ENCODE measurements around the gene CAMTA2.

The CAMTA2 gene

DNA sequence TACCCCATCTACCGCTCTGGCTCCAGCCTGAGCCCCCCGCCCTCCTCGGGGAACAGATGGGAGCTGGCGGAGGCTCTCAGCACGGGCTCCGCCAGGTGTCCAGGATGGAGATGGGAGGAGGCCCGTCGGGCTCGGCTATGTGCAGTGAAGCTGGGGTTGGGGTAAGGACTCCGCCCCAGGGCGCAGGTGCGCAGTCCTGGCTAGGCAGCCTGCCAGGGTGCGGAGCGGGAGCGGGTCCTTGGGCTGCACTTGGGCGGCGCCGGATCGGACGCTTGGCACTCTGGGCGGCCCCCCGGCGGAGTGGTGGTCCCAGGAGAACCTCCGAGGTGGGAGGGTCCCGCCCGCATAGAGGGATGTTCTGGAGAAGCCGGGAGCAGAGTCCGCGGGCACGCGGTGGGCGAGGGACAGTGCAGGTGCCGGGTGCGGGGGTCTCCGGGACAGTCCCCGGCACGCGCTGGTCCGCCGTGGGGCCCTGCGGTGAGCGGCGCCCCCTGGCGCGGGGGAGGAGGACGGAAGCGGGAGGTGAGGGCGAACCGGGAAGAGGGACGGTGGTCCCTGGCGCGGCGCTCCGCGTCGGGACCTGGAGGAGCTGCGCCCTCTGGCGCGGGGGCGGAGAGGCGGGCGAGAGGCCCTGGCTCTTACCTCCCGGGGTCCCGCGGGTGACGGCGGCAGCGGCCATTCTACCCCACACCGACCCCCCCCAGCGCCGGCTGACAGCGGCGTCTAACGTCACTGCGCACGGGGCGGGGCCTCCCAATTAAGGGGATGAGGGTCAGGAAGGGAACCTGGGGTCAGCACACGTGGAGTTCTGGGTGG lies at the start of gene CAMTA2:
Gene CAMTA2 (minus strand): TSS at position 725 of the 816 bp plus-strand sequence. CDS start 1,453 bp downstream, outside the sequence.
- Histone ChIP-seq H3K36me3 (ENCODE audit: control insufficient read depth, insufficient read depth, low read length) (peaks cover 6% of the 10 kb centered on the region), H3K4me3 (replicated peaks; ENCODE audit: low read depth, low read length) (peak within 1 kb of the TSS; percentile 91), H3K27me3 (replicated peaks; ENCODE audit: control insufficient read depth, insufficient read depth, low read length) (no peaks in the 10 kb centered on the region)
- TF ChIP-seq CTCF (IDR thresholded peaks at IDR 0.05; ENCODE audit: insufficient read depth, low read length, poor library complexity, severe bottlenecking) = peak; percentile 46
- peak; percentile 87 for DNase-seq (ENCODE audit: extremely low read depth, insufficient read length)

DNA sequence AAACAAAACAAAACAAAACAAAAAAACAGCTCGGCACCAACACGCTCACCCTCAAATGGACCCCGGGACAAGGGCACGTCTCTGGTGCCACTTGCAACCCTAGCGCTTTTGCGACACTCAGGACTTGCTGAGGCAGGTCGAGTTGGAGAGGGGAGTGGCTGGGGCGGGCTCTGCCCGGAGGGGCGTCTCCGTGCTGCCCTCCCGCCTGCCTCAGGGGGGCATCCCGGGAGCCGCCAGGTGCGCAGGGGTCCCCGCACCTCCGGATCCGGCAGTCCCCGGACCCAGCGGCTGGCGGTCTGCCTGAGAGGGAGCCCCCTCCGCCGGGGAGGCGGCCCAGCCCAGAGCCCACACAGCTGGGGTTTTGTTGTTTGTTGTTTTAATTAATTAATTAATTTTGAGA lies 47.8 kb upstream of the CAMTA2 start, which contains the start of gene SLC52A1:
Gene SLC52A1 (minus strand): TSS at position 112 of the 400 bp plus-strand sequence. CDS start 820 bp downstream, outside the sequence.
- Histone ChIP-seq H3K27me3 (replicated peaks; ENCODE audit: control insufficient read depth, insufficient read depth, low read length) (no peaks in the 10 kb centered on the region), H3K36me3 (ENCODE audit: control insufficient read depth, insufficient read depth, low read length) (no peaks in the 10 kb centered on the region), H3K4me3 (replicated peaks; ENCODE audit: low read depth, low read length) (no peak within 1 kb of the TSS)
- DNase-seq (ENCODE audit: extremely low read depth, insufficient read length) = no peak
- no peak for TF ChIP-seq CTCF (IDR thresholded peaks at IDR 0.05; ENCODE audit: insufficient read depth, low read length, poor library complexity, severe bottlenecking)

DNA sequence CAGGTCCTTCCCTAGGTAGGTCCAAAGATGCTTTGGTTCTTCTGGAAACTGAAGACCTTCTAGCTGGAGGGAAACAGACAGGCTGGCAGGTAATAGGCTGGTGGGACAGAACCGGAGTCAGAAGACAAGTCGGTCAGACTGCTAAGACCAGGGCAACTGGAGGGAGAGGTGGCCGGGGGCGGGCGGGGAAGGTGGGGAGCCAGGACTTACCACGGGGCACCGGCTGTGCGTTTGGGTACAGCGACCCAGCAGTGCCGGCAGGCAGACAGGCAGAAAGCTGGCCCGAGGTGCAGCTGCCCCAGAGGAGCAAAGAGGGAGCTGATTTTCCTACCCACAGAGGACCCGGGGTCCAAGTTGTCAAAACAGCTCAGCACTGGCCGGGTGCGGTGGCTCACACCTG lies 47.2 kb upstream of the CAMTA2 start:
- H3K27me3 ChIP-seq (replicated peaks; ENCODE audit: control insufficient read depth, insufficient read depth, low read length) = no peaks in the 10 kb centered on the region
- no peak overlapping the region for H3K4me3 ChIP-seq (replicated peaks; ENCODE audit: low read depth, low read length)
- no peaks in the 10 kb centered on the region for H3K36me3 ChIP-seq (ENCODE audit: control insufficient read depth, insufficient read depth, low read length)
- no peak for TF ChIP-seq CTCF (IDR thresholded peaks at IDR 0.05; ENCODE audit: insufficient read depth, low read length, poor library complexity, severe bottlenecking)
- DNase-seq (ENCODE audit: extremely low read depth, insufficient read length) = no peak

DNA sequence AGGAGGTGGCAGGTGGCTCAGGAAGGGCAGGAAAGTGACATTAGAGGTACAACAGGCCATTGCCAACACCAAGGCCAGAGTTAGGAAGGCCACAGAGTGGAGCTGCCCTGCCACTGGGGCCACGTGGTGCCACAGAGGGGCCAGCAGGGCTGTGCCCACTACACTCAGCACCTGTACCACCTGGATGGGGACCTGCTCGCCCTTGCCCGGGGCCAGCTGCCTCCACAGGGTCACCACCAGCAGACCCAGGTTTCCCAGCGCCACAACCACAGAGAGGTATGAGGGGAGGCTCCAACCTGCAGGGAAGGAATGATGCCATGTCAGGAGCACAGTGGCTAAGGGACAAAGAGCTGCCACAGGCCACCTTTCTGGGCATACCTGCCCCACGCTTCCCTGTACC lies 46.6 kb upstream of the CAMTA2 start:
- H3K4me3 ChIP-seq (replicated peaks; ENCODE audit: low read depth, low read length) = no peak overlapping the region
- H3K36me3 ChIP-seq (ENCODE audit: control insufficient read depth, insufficient read depth, low read length) = no peaks in the 10 kb centered on the region
- no peak for TF ChIP-seq CTCF (IDR thresholded peaks at IDR 0.05; ENCODE audit: insufficient read depth, low read length, poor library complexity, severe bottlenecking)
- no peaks in the 10 kb centered on the region for H3K27me3 ChIP-seq (replicated peaks; ENCODE audit: control insufficient read depth, insufficient read depth, low read length)
- no peak for DNase-seq (ENCODE audit: extremely low read depth, insufficient read length)

DNA sequence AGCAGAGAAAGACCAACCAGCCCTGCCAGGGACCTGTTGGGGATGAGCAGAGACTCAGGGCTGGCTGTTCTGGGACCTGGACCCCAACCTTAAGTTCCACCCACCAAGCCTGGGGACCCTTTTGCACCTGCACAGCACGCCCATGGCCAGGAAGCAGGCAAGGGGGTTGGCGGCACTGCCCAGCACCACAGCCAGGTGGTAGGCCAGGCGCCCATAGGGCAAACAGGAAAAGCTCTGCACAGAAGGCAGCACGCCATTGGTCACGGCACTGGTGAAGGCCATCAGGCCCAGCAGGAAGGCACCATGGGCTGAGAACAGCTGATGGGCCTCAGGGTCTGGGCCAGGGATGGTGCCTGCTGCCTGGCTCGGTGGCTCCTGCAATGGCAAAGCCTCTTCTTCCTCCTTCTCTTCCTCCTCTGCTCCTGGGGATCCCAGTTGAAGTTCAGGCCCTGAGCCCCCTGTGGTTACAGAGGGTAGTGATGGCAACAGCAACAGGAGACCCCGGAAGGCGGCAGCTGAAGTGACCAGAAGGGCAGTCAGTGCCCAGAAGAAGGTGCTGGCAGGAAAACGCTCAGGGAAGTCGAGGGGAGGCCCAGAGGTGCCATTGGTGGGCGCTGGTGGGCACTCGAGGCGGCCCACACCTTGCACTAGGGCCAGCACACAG lies 46.0 kb upstream of the CAMTA2 start:
- no peak for TF ChIP-seq CTCF (IDR thresholded peaks at IDR 0.05; ENCODE audit: insufficient read depth, low read length, poor library complexity, severe bottlenecking)
- no peaks in the 10 kb centered on the region for H3K36me3 ChIP-seq (ENCODE audit: control insufficient read depth, insufficient read depth, low read length)
- no peaks in the 10 kb centered on the region for H3K27me3 ChIP-seq (replicated peaks; ENCODE audit: control insufficient read depth, insufficient read depth, low read length)
- H3K4me3 ChIP-seq (replicated peaks; ENCODE audit: low read depth, low read length) = no peak overlapping the region
- DNase-seq (ENCODE audit: extremely low read depth, insufficient read length) = no peak
